HUES48 (cell line): ENCODE measurements around the gene MYL5.

Experiments used
- H3K27ac ChIP-seq: one replicate; pipeline ENCODE4 v1.7.0; 2013; ENCODE audit warnings: low read depth, low read length, inconsistent platforms
- H3K27me3 ChIP-seq: 2 replicates; pipeline ENCODE4 v1.6.1; 2013; ENCODE audit warnings: mild to moderate bottlenecking, low read length; ENCODE audit not compliant: control insufficient read depth, insufficient read depth
- H3K36me3 ChIP-seq: 2 replicates; pipeline ENCODE4 v1.6.1; 2013; ENCODE audit warnings: low read length; ENCODE audit not compliant: control insufficient read depth, insufficient read depth
- H3K4me1 ChIP-seq: 2 replicates; pipeline ENCODE4 v1.6.1; 2013; ENCODE audit warnings: mild to moderate bottlenecking, low read length; ENCODE audit not compliant: control insufficient read depth, insufficient read depth
- H3K4me3 ChIP-seq: 2 replicates; pipeline ENCODE4 v1.5.1; 2013; ENCODE audit warnings: mild to moderate bottlenecking, low read depth, low read length
- H3K9ac ChIP-seq: 2 replicates; pipeline ENCODE4 v1.6.1; 2013; ENCODE audit warnings: mild to moderate bottlenecking, low read depth, low read length, moderate library complexity
- H3K9me3 ChIP-seq: 2 replicates; pipeline ENCODE4 v1.6.1; 2013; ENCODE audit warnings: low read length; ENCODE audit not compliant: control insufficient read depth, insufficient read depth

MYL5 gene

GRCh38 chr4:677431-678293, 3.3 kb downstream of the MYL5 start:
- H3K27me3 ChIP-seq = no peaks in the 10 kb centered on the region
- H3K9ac ChIP-seq = no peak overlapping the region
- no peak overlapping the region for H3K4me3 ChIP-seq
- no peak overlapping the region for H3K27ac ChIP-seq
- H3K4me1 ChIP-seq = peaks cover 16% of the 10 kb centered on the region
- peaks cover 7% of the 10 kb centered on the region for H3K36me3 ChIP-seq
- no peaks in the 10 kb centered on the region for H3K9me3 ChIP-seq

GRCh38 chr4:678331-679103, 4.2 kb downstream of the MYL5 start:
- no peak overlapping the region for H3K27ac ChIP-seq
- H3K9ac ChIP-seq = no peak overlapping the region
- H3K4me1 ChIP-seq = peaks cover 11% of the 10 kb centered on the region; the same call in 1 of the 2 replicates
- no peaks in the 10 kb centered on the region for H3K9me3 ChIP-seq
- no peak overlapping the region for H3K4me3 ChIP-seq
- no peaks in the 10 kb centered on the region for H3K36me3 ChIP-seq
- no peaks in the 10 kb centered on the region for H3K27me3 ChIP-seq

- no peak overlapping the region for H3K4me3 ChIP-seq
- H3K4me1 ChIP-seq = peaks cover 13% of the 10 kb centered on the region; the same call in 1 of the 2 replicates
- no peaks in the 10 kb centered on the region for H3K9me3 ChIP-seq
- H3K27me3 ChIP-seq = no peaks in the 10 kb centered on the region
- H3K36me3 ChIP-seq = no peaks in the 10 kb centered on the region
- H3K27ac ChIP-seq = no peak overlapping the region
- no peak overlapping the region for H3K9ac ChIP-seq
These were observed 4.8 kb downstream of the MYL5 start for GRCh38 chr4:679104-679481.

DNA sequence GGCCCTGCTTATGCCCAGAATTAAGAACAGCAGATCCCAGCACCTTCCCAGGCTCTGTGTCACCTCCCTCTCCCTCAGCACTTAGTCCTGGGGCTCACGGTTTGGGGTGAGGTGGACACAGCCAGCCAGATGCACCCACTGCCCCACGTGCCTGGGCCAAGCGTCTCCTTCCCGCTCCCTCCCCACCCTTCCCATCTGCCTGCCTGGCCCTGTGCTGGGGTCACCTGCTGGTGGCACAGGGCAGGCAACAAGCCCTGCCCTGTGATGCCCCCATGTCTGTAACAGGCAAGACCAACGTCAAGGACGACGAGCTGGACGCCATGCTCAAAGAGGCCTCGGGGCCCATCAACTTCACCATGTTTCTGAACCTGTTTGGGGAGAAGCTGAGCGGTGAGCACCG, 5.3 kb downstream of the MYL5 start:
- no peaks in the 10 kb centered on the region for H3K27me3 ChIP-seq
- H3K9me3 ChIP-seq = no peaks in the 10 kb centered on the region
- no peak overlapping the region for H3K27ac ChIP-seq
- no peak overlapping the region for H3K9ac ChIP-seq
- H3K4me3 ChIP-seq = no peak overlapping the region
- peaks cover 13% of the 10 kb centered on the region; the same call in 1 of the 2 replicates for H3K4me1 ChIP-seq
- H3K36me3 ChIP-seq = no peaks in the 10 kb centered on the region

DNA sequence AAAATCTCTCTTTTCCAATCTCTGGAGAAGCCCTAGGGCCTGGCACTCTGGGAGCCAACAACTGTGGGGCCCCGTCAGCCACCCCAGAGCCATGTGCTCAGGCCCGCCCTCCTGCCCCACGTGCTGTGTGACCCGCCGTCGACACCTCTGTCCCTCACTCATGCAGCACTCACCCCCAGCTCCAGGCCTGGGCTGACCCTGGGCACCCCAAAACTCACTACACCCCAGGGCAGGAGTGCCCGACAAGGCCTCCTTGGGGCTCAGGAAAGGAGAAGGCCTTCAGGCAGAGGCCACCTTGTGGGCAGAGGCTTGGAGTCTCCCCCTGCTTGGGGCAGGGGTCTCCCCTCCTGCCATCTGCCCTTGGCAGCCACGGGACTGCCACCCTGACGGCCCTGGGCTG, 5.7 kb downstream of the MYL5 start:
- Histone ChIP-seq H3K9me3 (no peaks in the 10 kb centered on the region), H3K27me3 (no peaks in the 10 kb centered on the region), H3K9ac (no peak overlapping the region), H3K4me3 (peak overlapping the region; percentile 63; the same call in 1 of the 2 replicates), H3K27ac (no peak overlapping the region), H3K4me1 (peaks cover 13% of the 10 kb centered on the region; the same call in 1 of the 2 replicates), H3K36me3 (no peaks in the 10 kb centered on the region)

DNA sequence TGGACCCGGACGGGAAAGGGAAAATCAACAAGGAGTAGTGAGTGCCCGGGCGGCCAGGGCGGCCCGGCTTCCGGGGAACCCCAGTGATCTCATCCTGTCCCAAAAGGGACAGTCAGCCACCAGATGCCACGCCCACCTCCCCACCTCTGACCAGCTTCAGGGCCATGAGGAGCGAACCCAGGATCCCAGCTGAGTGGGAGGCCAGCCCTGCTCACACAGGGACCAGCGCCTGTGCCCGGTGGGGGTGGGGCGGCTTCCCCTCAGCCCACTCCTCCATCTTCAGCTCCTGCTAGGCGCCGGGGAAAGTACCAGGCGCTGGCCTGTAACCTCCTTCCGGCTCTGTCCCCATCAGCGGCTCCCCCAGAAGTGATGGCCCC, 6.2 kb downstream of the MYL5 start:
- Histone ChIP-seq H3K27me3 (no peaks in the 10 kb centered on the region), H3K36me3 (no peaks in the 10 kb centered on the region), H3K9ac (no peak overlapping the region; the same call in 1 of the 2 replicates), H3K4me1 (peaks cover 13% of the 10 kb centered on the region; the same call in 1 of the 2 replicates), H3K4me3 (peak overlapping the region; percentile 63), H3K9me3 (no peaks in the 10 kb centered on the region), H3K27ac (no peak overlapping the region)

DNA sequence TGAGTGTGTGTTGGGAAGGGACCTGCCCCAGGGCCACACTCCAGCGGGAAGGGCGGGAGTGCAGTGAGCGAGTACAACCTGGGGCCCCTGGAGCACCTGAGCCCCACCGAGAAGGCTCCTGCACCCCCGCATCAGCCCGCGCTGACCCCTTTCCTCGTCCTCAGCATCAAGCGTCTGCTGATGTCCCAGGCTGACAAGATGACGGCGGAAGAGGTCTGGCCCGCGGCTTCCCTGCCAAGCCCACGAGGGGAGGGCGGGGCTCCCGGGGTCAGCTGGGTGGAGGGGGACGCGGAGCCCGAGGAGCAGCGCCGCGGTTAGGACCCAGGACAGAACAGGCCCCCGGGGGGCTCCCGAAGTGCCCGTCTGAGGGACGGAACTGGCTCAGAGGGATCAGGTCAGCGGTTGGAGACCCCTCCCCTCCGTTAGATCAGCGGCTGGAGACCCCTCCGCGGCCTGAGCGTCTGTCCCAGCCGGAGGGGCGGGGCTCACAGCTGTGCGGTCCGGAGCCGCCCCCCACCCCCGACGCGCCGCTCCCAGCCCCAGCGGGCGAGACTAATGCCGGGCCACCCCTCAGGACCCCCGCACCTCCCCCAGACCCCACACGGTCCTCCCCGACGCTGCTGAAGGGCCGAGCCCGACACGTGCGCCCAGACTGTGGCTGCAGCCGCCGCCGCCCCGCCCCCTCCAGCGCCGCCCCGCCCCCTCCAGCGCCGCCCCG, 6.7 kb downstream of the MYL5 start:
- H3K27ac ChIP-seq = no peak overlapping the region
- H3K9ac ChIP-seq = no peak overlapping the region; the same call in 1 of the 2 replicates
- no peaks in the 10 kb centered on the region for H3K36me3 ChIP-seq
- no peaks in the 10 kb centered on the region for H3K27me3 ChIP-seq
- peaks cover 13% of the 10 kb centered on the region; the same call in 1 of the 2 replicates for H3K4me1 ChIP-seq
- H3K9me3 ChIP-seq = no peaks in the 10 kb centered on the region
- H3K4me3 ChIP-seq = peak overlapping the region; percentile 63

DNA sequence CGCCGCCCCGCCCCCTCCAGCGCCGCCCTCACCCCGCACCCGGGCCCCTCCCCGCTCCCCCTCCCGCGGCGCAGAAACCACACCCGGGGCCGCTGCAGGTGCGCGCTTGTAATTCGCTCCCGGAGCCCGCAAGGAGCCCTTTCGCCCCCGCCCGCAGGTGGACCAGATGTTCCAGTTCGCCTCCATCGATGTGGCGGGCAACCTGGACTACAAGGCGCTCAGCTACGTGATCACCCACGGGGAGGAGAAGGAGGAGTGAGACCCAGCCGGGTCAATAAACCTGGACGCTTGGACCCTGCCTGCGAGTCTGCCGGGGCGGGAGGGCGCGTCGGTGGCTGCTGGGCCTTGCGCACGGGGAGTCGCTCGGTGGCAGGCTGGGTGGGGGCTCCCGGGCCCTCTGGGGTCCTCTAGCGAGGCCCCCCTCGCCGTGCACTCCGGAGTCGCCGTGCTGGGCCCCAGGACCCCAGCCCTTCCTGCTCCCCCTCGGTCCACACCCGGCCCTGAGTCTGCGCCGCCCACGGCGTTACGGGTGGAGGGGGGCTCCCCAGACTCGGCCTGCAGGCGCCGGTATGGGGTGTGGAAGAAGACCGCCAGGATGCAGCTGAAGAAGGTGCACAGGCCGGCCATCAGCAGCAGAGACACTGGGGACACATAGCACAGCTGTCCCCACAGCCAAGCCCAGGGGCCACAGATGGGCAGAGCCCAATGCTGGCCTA, 7.6 kb downstream of the MYL5 start:
- no peaks in the 10 kb centered on the region for H3K27me3 ChIP-seq
- no peaks in the 10 kb centered on the region for H3K36me3 ChIP-seq
- H3K27ac ChIP-seq = no peak overlapping the region
- H3K9ac ChIP-seq = no peak overlapping the region
- H3K4me1 ChIP-seq = peaks cover 10% of the 10 kb centered on the region; the same call in 1 of the 2 replicates
- H3K4me3 ChIP-seq = peak overlapping the region; percentile 56
- no peaks in the 10 kb centered on the region for H3K9me3 ChIP-seq

- H3K4me3 ChIP-seq = no peak overlapping the region
These were observed 8.3 kb downstream of the MYL5 start for GRCh38 chr4:682490-683172.

More at GRCh38 chr4:682490-683172, 8.3 kb downstream of the MYL5 start:
- H3K4me1 ChIP-seq = peaks cover 10% of the 10 kb centered on the region; the same call in 1 of the 2 replicates
- no peaks in the 10 kb centered on the region for H3K27me3 ChIP-seq
- H3K36me3 ChIP-seq = no peaks in the 10 kb centered on the region
- H3K9ac ChIP-seq = no peak overlapping the region
- H3K27ac ChIP-seq = no peak overlapping the region
- H3K9me3 ChIP-seq = no peaks in the 10 kb centered on the region
